Liver (tissue), 9 donors: ENCODE measurements around the gene ITGA11. TPM values are rescaled to one million over a fixed set of nuclear protein-coding genes. Genes with fewer than 3 reads are reported as not detected.

Experiments used
- DNase-seq: peaks from one replicate; pipeline ENCODE4 v3.0.0-alpha.2; 2017; ENCODE audit warnings: low spot score
- H3K27ac ChIP-seq, 2 donors: one replicate each; pipeline ENCODE4 v1.7.0; 2013; ENCODE audit warnings: inconsistent platforms in 2 of 2, low read length in 2 of 2, control low read depth in 1 of 2, low read depth in 1 of 2, mild to moderate bottlenecking in 1 of 2
- H3K27me3 ChIP-seq, 4 donors: one replicate each; pipeline versions ENCODE4 v1.6.1 to v1.7.0; 2013; ENCODE audit warnings: low read length in 3 of 4, inconsistent platforms in 1 of 4, mild to moderate bottlenecking in 1 of 4, moderate library complexity in 1 of 4; ENCODE audit not compliant: control insufficient read depth in 4 of 4, insufficient read depth in 4 of 4
- H3K36me3 ChIP-seq, 4 donors: one replicate each; pipeline versions ENCODE4 v1.6.1 to v1.7.0; 2013; ENCODE audit warnings: low read length in 3 of 4, mild to moderate bottlenecking in 3 of 4, low read depth in 1 of 4, moderate library complexity in 1 of 4; ENCODE audit not compliant: control insufficient read depth in 4 of 4, insufficient read depth in 3 of 4
- H3K4me1 ChIP-seq, 4 donors: one replicate each; pipeline versions ENCODE4 v1.6.1 to v1.7.0; 2013; ENCODE audit warnings: low read length in 3 of 4, mild to moderate bottlenecking in 3 of 4, moderate library complexity in 1 of 4; ENCODE audit not compliant: control insufficient read depth in 4 of 4, insufficient read depth in 4 of 4
- H3K4me3 ChIP-seq, 3 donors: one replicate each; pipeline versions ENCODE4 v1.6.1 to v1.7.0; 2013; ENCODE audit warnings: low read length in 3 of 3, control low read depth in 1 of 3, low read depth in 1 of 3, mild to moderate bottlenecking in 1 of 3
- H3K9ac ChIP-seq, 2 donors: one replicate each; pipeline ENCODE4 v1.7.0; 2013; ENCODE audit warnings: low read length in 2 of 2, mild to moderate bottlenecking in 2 of 2, moderate library complexity in 2 of 2, control low read depth in 1 of 2, low read depth in 1 of 2
- H3K9me3 ChIP-seq, 4 donors: one replicate each; pipeline versions ENCODE4 v1.6.1 to v1.7.0; 2013; ENCODE audit warnings: low read length in 3 of 4; ENCODE audit not compliant: control insufficient read depth in 4 of 4
- EGR1 ChIP-seq, 2 donors: IDR thresholded peaks; 2 replicates each; pipeline ENCODE4 v1.6.1; 2016 to 2018; ENCODE audit warnings: antibody characterized with exemption in 2 of 2, low read depth in 2 of 2
- FOXA1 ChIP-seq: IDR thresholded peaks from 2 replicates; pipeline ENCODE4 v1.6.1; 2016; ENCODE audit warnings: antibody characterized with exemption
- FOXA2 ChIP-seq: IDR thresholded peaks from 2 replicates; pipeline ENCODE4 v1.6.1; 2016; ENCODE audit warnings: antibody characterized with exemption
- GABPA ChIP-seq, 2 donors: IDR thresholded peaks in 1 of 2; conservative IDR thresholded peaks in 1 of 2; 2 replicates each; pipeline ENCODE4 v1.6.1; 2016; ENCODE audit warnings: antibody characterized with exemption in 2 of 2, mild to moderate bottlenecking in 1 of 2, moderate library complexity in 1 of 2
- HNF4A ChIP-seq, 2 donors: conservative IDR thresholded peaks; 2 replicates each; pipeline ENCODE4 v1.6.1; 2016; ENCODE audit warnings: antibody characterized with exemption in 2 of 2, mild to moderate bottlenecking in 2 of 2
- HNF4G ChIP-seq: IDR thresholded peaks from 2 replicates; pipeline ENCODE4 v1.6.1; 2016; ENCODE audit warnings: antibody characterized with exemption
- JUND ChIP-seq, 2 donors: IDR thresholded peaks; 2 replicates each; pipeline ENCODE4 v1.6.1; 2016; ENCODE audit warnings: antibody characterized with exemption in 2 of 2
- MAX ChIP-seq: IDR thresholded peaks from 2 replicates; pipeline ENCODE4 v1.6.1; 2016; ENCODE audit warnings: antibody characterized with exemption
- NR2F2 ChIP-seq: IDR thresholded peaks from 2 replicates; pipeline ENCODE4 v1.6.1; 2016; ENCODE audit warnings: antibody characterized with exemption
- REST ChIP-seq: IDR thresholded peaks from 2 replicates; pipeline ENCODE4 v1.6.1; 2016; ENCODE audit warnings: antibody characterized with exemption, mild to moderate bottlenecking
- RXRA ChIP-seq, 2 donors: IDR thresholded peaks; 2 replicates each; pipeline ENCODE4 v1.6.1; 2017 to 2018; ENCODE audit warnings: antibody characterized with exemption in 2 of 2, mild to moderate bottlenecking in 1 of 2
- SP1 ChIP-seq: IDR thresholded peaks from 2 replicates; pipeline ENCODE4 v1.6.1; 2018; ENCODE audit warnings: antibody characterized with exemption, mild to moderate bottlenecking
- TAF1 ChIP-seq: conservative IDR thresholded peaks from 2 replicates; pipeline ENCODE4 v1.6.1; 2016; ENCODE audit warnings: antibody characterized with exemption, mild to moderate bottlenecking
- WGBS: extraction: QIAGEN DNeasy Blood & Tissue Kit; methylation state at CpG from one replicate; pipeline ENCODE4 v1.1.7; 2013; 5-methylcytosine and 5-hydroxymethylcytosine counted together
- polyA plus RNA-seq, 2 donors: library from polyadenylated mRNA; stranded (reverse) in 1 of 2; unstranded in 1 of 2; fragments of 200-250 nt in 1 of 2; fragments of >200 nt in 1 of 2; fragmentation: Nextera tagmentation in 1 of 2; extraction: Ambion mirVana in 1 of 2; gene quantifications; one replicate each; pipeline versions ENCODE4 v1.2.1 to v1.2.3, GENCODE V29; 2013 to 2015
- total RNA-seq, 2 donors: library from RNA; depleted of rRNA; stranded (reverse); fragments of >200 nt; gene quantifications; one replicate each; pipeline ENCODE4 v1.2.3, GENCODE V29; 2014
- TF ChIP-seq, protein P1 (sequence below): IDR thresholded peaks from 2 replicates; pipeline ENCODE4 v1.6.1; 2016; ENCODE audit warnings: antibody characterized with exemption
- TF ChIP-seq, protein P2 (sequence below): fragments of 150-350 bp; IDR thresholded peaks from 2 replicates; pipeline ENCODE4 v1.5.1; 2017; ENCODE audit warnings: improper control_type of control experiment, low read depth, low read length; ENCODE audit not compliant: missing input control
- TF ChIP-seq, protein P3 (sequence below): IDR thresholded peaks from 2 replicates; pipeline ENCODE4 v1.6.1; 2016; ENCODE audit warnings: antibody characterized with exemption
- donor health status: healthy.
- donor health status: healthy.
- donor health status: healthy.
- donor health status: healthy.
- donor health status: healthy.

Gene ITGA11
- total and polyA plus RNA-seq, 4 donors: 0.32 to 1.0 (median 0.67) TPM

- no peak for DNase-seq
- no peak overlapping the region for H3K4me3 ChIP-seq
- H3K9me3 ChIP-seq: no peaks in the 10 kb centered on the region
- no peak overlapping the region for H3K27ac ChIP-seq
- no peaks in the 10 kb centered on the region for H3K4me1 ChIP-seq
- no peaks in the 10 kb centered on the region for H3K36me3 ChIP-seq
- no peak for TF ChIP-seq SP1
- no peak for TF ChIP-seq EGR1 (IDR thresholded peaks at IDR 0.05; ENCODE audit: low read depth in 2 of 2)
- no peak for TF ChIP-seq NR2F2
- no peak for TF ChIP-seq JUND (IDR thresholded peaks at IDR 0.05)
- TF ChIP-seq, protein P1, sequence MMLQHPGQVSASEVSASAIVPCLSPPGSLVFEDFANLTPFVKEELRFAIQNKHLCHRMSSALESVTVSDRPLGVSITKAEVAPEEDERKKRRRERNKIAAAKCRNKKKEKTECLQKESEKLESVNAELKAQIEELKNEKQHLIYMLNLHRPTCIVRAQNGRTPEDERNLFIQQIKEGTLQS: no peak
- TF ChIP-seq TAF1: no peak
- no peak for TF ChIP-seq GABPA (IDR thresholded peaks at IDR 0.05 in 1 of 2, conservative IDR thresholded peaks at IDR 0.05 in 1 of 2)
- TF ChIP-seq RXRA (IDR thresholded peaks at IDR 0.05): no peak
- no peak for TF ChIP-seq FOXA2
- TF ChIP-seq FOXA1: no peak
- TF ChIP-seq REST: no peak
- no peak for TF ChIP-seq HNF4G
- TF ChIP-seq HNF4A (conservative IDR thresholded peaks at IDR 0.05): no peak
- TF ChIP-seq, protein P2, sequence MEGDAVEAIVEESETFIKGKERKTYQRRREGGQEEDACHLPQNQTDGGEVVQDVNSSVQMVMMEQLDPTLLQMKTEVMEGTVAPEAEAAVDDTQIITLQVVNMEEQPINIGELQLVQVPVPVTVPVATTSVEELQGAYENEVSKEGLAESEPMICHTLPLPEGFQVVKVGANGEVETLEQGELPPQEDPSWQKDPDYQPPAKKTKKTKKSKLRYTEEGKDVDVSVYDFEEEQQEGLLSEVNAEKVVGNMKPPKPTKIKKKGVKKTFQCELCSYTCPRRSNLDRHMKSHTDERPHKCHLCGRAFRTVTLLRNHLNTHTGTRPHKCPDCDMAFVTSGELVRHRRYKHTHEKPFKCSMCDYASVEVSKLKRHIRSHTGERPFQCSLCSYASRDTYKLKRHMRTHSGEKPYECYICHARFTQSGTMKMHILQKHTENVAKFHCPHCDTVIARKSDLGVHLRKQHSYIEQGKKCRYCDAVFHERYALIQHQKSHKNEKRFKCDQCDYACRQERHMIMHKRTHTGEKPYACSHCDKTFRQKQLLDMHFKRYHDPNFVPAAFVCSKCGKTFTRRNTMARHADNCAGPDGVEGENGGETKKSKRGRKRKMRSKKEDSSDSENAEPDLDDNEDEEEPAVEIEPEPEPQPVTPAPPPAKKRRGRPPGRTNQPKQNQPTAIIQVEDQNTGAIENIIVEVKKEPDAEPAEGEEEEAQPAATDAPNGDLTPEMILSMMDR: no peak
- H3K9ac ChIP-seq: no peak overlapping the region
- WGBS: 98% methylated on average over 1 of the region's 1 CpG
- H3K27me3 ChIP-seq: no peaks in the 10 kb centered on the region
Observed at GRCh38 chr15:68362537-68363126, 69.3 kb downstream of the ITGA11 start.

DNA sequence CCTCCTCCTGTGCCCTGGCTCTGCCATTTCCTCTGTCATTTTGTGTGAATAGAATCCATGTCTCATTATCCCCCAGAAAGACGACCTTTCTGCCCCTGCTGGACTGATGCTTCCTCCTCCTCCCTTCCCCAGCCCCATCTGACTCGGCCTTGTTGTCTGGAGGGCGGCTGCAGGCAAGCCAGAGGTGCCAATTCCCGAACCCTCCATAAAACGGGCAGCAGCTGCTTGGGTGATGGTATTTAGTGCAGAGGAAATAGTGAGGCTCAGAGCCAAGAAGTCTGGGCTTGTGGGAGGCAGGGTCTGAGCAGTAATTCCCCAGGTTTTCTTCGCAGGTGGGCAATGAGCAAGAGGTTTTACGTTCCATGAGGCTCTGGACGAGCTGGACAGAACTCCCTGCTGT lies 71.2 kb downstream of the ITGA11 start:
- H3K9me3 ChIP-seq: peaks cover 0 to 2% (median 0%) of the 10 kb centered on the region in 4 donors
- no peaks in the 10 kb centered on the region for H3K4me1 ChIP-seq
- no peaks in the 10 kb centered on the region for H3K36me3 ChIP-seq
- no peak for DNase-seq
- no peak overlapping the region for H3K4me3 ChIP-seq
- H3K27ac ChIP-seq: no peak overlapping the region
- TF ChIP-seq HNF4G (no peak), FOXA1 (no peak), MAX (no peak), HNF4A (conservative IDR thresholded peaks at IDR 0.05) (no peak), FOXA2 (no peak), JUND (IDR thresholded peaks at IDR 0.05) (no peak), NR2F2 (no peak)
- TF ChIP-seq, protein P1: no peak
- TF ChIP-seq, protein P3, sequence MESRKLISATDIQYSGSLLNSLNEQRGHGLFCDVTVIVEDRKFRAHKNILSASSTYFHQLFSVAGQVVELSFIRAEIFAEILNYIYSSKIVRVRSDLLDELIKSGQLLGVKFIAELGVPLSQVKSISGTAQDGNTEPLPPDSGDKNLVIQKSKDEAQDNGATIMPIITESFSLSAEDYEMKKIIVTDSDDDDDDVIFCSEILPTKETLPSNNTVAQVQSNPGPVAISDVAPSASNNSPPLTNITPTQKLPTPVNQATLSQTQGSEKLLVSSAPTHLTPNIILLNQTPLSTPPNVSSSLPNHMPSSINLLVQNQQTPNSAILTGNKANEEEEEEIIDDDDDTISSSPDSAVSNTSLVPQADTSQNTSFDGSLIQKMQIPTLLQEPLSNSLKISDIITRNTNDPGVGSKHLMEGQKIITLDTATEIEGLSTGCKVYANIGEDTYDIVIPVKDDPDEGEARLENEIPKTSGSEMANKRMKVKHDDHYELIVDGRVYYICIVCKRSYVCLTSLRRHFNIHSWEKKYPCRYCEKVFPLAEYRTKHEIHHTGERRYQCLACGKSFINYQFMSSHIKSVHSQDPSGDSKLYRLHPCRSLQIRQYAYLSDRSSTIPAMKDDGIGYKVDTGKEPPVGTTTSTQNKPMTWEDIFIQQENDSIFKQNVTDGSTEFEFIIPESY: no peak
- H3K9ac ChIP-seq: no peak overlapping the region
- no peaks in the 10 kb centered on the region for H3K27me3 ChIP-seq
- WGBS: 73% methylated on average over 8 of the region's 8 CpGs
